WTC11 (cell line): Measurements from ENCODE around the gene LTN1.

Source experiments
- CREB1 ChIP-seq: sonication (generic); formaldehyde crosslinking; IDR thresholded peaks from 2 replicates; pipeline ENCODE4 v1.8.0; 2023; ENCODE audit warnings: mild to moderate bottlenecking, missing genetic modification reagents
- SP1 ChIP-seq: sonication (generic); formaldehyde crosslinking; conservative IDR thresholded peaks from 2 replicates; pipeline ENCODE4 v1.8.1; 2022; ENCODE audit warnings: missing genetic modification reagents
- TEAD4 ChIP-seq: sonication (generic); formaldehyde crosslinking; IDR thresholded peaks from 2 replicates; pipeline ENCODE4 v1.8.0; 2022; ENCODE audit warnings: mild to moderate bottlenecking, missing genetic modification reagents
- ZNF219 ChIP-seq: sonication (generic); formaldehyde crosslinking; IDR thresholded peaks from 2 replicates; pipeline ENCODE4 v1.8.0; 2023; ENCODE audit warnings: missing genetic modification reagents, mild to moderate bottlenecking, borderline replicate concordance
- TF ChIP-seq, protein P1 (sequence below): sonication (generic); formaldehyde crosslinking; conservative IDR thresholded peaks from 2 replicates; pipeline ENCODE4 v1.8.1; 2022; ENCODE audit warnings: mild to moderate bottlenecking, missing genetic modification reagents
- TF ChIP-seq, protein P2 (sequence below): fragments of 250-450 bp; sonication (Bioruptor Pico); IDR thresholded peaks from 2 replicates; pipeline ENCODE4 v1.9.0; 2021; ENCODE audit warnings: mild to moderate bottlenecking, borderline replicate concordance
- TF ChIP-seq, protein P3 (sequence below): fragments of 200-600 bp; IDR thresholded peaks from 2 replicates; pipeline ENCODE4 v1.8.0; 2022; ENCODE audit warnings: antibody characterized with exemption
- TF ChIP-seq, protein P4 (sequence below): sonication (generic); formaldehyde crosslinking; IDR thresholded peaks from 2 replicates; pipeline ENCODE4 v1.8.1; 2022; ENCODE audit warnings: missing genetic modification reagents, borderline replicate concordance

DNA sequence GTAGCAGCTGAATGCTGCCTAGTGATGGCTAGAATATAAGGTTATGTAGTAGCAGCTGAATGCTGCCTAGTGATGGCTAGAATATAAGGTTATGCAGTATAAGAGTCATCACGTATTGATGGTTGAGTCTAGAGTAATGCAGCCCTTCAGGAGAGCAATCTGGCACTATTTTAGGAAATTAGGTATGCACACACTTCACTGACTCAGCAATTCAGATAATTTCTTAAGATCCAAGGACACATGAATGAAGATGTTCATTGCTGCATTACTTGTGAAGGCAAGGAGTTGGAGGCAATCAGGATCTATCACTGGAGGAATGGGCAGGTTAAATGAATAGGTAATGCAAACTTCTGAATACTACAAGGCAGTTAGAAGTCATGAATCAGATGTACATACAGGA, 13.6 kb downstream of the LTN1 start:
- TF ChIP-seq, protein P1, sequence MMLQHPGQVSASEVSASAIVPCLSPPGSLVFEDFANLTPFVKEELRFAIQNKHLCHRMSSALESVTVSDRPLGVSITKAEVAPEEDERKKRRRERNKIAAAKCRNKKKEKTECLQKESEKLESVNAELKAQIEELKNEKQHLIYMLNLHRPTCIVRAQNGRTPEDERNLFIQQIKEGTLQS, result no peak
- TF ChIP-seq, protein P2, sequence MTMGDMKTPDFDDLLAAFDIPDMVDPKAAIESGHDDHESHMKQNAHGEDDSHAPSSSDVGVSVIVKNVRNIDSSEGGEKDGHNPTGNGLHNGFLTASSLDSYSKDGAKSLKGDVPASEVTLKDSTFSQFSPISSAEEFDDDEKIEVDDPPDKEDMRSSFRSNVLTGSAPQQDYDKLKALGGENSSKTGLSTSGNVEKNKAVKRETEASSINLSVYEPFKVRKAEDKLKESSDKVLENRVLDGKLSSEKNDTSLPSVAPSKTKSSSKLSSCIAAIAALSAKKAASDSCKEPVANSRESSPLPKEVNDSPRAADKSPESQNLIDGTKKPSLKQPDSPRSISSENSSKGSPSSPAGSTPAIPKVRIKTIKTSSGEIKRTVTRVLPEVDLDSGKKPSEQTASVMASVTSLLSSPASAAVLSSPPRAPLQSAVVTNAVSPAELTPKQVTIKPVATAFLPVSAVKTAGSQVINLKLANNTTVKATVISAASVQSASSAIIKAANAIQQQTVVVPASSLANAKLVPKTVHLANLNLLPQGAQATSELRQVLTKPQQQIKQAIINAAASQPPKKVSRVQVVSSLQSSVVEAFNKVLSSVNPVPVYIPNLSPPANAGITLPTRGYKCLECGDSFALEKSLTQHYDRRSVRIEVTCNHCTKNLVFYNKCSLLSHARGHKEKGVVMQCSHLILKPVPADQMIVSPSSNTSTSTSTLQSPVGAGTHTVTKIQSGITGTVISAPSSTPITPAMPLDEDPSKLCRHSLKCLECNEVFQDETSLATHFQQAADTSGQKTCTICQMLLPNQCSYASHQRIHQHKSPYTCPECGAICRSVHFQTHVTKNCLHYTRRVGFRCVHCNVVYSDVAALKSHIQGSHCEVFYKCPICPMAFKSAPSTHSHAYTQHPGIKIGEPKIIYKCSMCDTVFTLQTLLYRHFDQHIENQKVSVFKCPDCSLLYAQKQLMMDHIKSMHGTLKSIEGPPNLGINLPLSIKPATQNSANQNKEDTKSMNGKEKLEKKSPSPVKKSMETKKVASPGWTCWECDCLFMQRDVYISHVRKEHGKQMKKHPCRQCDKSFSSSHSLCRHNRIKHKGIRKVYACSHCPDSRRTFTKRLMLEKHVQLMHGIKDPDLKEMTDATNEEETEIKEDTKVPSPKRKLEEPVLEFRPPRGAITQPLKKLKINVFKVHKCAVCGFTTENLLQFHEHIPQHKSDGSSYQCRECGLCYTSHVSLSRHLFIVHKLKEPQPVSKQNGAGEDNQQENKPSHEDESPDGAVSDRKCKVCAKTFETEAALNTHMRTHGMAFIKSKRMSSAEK (CRISPR knock-in tag), result no peak
- TF ChIP-seq CREB1 (CRISPR knock-in tag) (no peak), SP1 (no peak), TEAD4 (CRISPR knock-in tag) (no peak), ZNF219 (CRISPR knock-in tag) (no peak)
- TF ChIP-seq, protein P3, sequence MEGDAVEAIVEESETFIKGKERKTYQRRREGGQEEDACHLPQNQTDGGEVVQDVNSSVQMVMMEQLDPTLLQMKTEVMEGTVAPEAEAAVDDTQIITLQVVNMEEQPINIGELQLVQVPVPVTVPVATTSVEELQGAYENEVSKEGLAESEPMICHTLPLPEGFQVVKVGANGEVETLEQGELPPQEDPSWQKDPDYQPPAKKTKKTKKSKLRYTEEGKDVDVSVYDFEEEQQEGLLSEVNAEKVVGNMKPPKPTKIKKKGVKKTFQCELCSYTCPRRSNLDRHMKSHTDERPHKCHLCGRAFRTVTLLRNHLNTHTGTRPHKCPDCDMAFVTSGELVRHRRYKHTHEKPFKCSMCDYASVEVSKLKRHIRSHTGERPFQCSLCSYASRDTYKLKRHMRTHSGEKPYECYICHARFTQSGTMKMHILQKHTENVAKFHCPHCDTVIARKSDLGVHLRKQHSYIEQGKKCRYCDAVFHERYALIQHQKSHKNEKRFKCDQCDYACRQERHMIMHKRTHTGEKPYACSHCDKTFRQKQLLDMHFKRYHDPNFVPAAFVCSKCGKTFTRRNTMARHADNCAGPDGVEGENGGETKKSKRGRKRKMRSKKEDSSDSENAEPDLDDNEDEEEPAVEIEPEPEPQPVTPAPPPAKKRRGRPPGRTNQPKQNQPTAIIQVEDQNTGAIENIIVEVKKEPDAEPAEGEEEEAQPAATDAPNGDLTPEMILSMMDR, result no peak
- TF ChIP-seq, protein P4, sequence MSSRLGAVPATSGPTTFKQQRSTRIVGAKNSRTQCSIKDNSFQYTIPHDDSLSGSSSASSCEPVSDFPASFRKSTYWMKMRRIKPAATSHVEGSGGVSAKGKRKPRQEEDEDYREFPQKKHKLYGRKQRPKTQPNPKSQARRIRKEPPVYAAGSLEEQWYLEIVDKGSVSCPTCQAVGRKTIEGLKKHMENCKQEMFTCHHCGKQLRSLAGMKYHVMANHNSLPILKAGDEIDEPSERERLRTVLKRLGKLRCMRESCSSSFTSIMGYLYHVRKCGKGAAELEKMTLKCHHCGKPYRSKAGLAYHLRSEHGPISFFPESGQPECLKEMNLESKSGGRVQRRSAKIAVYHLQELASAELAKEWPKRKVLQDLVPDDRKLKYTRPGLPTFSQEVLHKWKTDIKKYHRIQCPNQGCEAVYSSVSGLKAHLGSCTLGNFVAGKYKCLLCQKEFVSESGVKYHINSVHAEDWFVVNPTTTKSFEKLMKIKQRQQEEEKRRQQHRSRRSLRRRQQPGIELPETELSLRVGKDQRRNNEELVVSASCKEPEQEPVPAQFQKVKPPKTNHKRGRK (CRISPR knock-in tag), result no peak
